Tibial artery (tissue), 4 donors: ENCODE results near the gene PICALM.

Source experiments
- DNase-seq, 2 donors: peaks; one replicate each; pipeline ENCODE4 v3.0.0-alpha.2; 2019
- H3K27ac ChIP-seq, 2 donors: fragments of 200-600 bp; sonication (generic) in 1 of 2; 1 replicate in 1 of 2; 2 replicates in 1 of 2; pipeline ENCODE4 v1.5.1; 2018 to 2019; ENCODE audit warnings: mild to moderate bottlenecking in 1 of 2
- H3K27me3 ChIP-seq, 2 donors: fragments of 200-600 bp; sonication (generic) in 1 of 2; one replicate each; pipeline versions ENCODE4 v1.5.1 to v1.6.0; 2016 to 2019
- H3K36me3 ChIP-seq, 3 donors: fragments of 200-600 bp; sonication (generic) in 2 of 3; one replicate each; pipeline ENCODE4 v1.5.1; 2016 to 2019; ENCODE audit warnings: mild to moderate bottlenecking in 2 of 3
- H3K4me1 ChIP-seq, 4 donors: fragments of 200-600 bp; sonication (generic) in 2 of 4; 1 replicate in 3 of 4; 2 replicates in 1 of 4; pipeline ENCODE4 v1.5.1; 2016 to 2019
- H3K4me3 ChIP-seq, 2 donors: fragments of 200-600 bp; sonication (generic) in 1 of 2; 1 replicate in 1 of 2; 2 replicates in 1 of 2; pipeline ENCODE4 v1.5.1; 2018 to 2019; ENCODE audit warnings: mild to moderate bottlenecking in 2 of 2
- H3K9me3 ChIP-seq, 3 donors: fragments of 200-600 bp; sonication (generic) in 1 of 3; one replicate each; pipeline ENCODE4 v1.5.1; 2016 to 2019
- intact Hi-C: fragments of 100-400 bp; cut with DNase I; formaldehyde crosslinking; loops from one replicate; pipeline ENCODE4 v1.15.0; 2023; ENCODE audit warnings: low total_unique reads
- TF ChIP-seq, protein P1 (sequence below), 2 experiments: fragments of 200-600 bp in 1 of 2; fragments of 450-650 bp in 1 of 2; IDR thresholded peaks; one replicate each; pipeline ENCODE4 v1.5.1; 2017 to 2019; ENCODE audit warnings: antibody characterized with exemption in 2 of 2, mild to moderate bottlenecking in 1 of 2, moderate library complexity in 1 of 2

The PICALM gene

DNA sequence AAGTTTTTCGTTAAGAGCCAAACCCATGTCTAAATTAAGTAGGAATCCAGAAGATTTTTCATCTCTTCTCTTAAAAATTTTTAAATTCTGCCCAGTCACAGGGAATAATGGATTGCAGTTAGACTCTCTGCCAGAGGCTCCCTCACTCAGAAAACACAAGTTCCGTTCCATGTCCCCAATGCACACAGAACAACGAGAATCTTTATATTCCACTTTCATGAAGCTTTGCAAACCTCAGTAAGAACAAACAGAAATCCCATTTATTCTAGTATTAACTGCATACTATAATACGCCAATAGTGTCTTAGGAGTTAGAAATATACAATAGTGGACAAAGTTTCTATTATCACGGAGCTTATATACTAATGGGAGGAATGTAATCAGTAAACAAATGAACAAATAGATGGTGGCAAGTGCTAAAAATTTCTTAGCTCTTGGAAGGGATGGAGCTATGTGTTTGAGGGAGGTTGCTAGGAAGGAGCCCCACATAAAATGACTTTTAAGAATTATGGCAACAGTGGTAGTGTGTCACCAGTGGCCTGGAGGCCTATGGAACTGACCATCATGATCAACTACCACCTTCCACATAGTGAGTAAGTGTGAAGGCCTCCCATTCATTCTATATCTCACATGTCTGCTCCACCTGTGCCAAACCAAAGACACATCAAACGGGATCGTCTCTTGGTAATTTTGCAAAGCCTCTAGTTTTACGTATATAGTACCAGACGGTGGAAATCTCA lies 24.9 kb downstream of the PICALM start:
- no peak overlapping the region for H3K4me3 ChIP-seq
- peak overlapping the region in 1 of 2 donors; percentile 38 for H3K27ac ChIP-seq
- no peaks in the 10 kb centered on the region for H3K36me3 ChIP-seq
- TF ChIP-seq, protein P1, sequence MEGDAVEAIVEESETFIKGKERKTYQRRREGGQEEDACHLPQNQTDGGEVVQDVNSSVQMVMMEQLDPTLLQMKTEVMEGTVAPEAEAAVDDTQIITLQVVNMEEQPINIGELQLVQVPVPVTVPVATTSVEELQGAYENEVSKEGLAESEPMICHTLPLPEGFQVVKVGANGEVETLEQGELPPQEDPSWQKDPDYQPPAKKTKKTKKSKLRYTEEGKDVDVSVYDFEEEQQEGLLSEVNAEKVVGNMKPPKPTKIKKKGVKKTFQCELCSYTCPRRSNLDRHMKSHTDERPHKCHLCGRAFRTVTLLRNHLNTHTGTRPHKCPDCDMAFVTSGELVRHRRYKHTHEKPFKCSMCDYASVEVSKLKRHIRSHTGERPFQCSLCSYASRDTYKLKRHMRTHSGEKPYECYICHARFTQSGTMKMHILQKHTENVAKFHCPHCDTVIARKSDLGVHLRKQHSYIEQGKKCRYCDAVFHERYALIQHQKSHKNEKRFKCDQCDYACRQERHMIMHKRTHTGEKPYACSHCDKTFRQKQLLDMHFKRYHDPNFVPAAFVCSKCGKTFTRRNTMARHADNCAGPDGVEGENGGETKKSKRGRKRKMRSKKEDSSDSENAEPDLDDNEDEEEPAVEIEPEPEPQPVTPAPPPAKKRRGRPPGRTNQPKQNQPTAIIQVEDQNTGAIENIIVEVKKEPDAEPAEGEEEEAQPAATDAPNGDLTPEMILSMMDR (IDR thresholded peaks at IDR 0.05): no peak
- H3K9me3 ChIP-seq: no peaks in the 10 kb centered on the region
- no peak for DNase-seq
- intact Hi-C loops: loop anchor here (5.0 kb wide), 1 partner anchor 148 kb away; no protein-coding TSS in a partner anchor
- H3K27me3 ChIP-seq: no peaks in the 10 kb centered on the region
- peaks cover 0 to 100% (median 53%) of the 10 kb centered on the region in 4 donors for H3K4me1 ChIP-seq

DNA sequence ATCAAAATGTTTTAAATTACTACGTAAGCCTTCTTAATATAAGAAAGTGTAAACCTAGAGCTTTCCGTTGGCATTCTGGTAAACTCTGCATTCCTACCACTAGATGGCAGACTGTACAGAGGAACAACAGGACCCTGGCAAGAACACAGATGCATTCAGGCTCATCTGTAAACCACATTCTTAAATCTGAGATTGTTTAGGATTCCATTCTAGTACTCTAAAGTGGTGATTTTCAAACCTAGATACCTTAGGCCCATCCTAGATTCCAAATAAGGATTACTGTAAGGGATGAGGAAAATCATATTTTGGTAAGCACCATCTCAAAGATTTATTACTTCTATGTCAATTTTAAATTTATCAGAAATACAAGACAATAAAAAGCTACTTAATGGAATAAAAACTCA lies 26.9 kb downstream of the PICALM start:
- TF ChIP-seq, protein P1 (IDR thresholded peaks at IDR 0.05): peak; percentile 81 to 97
- Histone ChIP-seq H3K4me3 (peak overlapping the region; percentile 16 to 19), H3K4me1 (peaks cover 0 to 92% (median 46%) of the 10 kb centered on the region in 4 donors), H3K36me3 (no peaks in the 10 kb centered on the region), H3K27ac (peak overlapping the region; percentile 5 to 38), H3K9me3 (no peaks in the 10 kb centered on the region), H3K27me3 (no peaks in the 10 kb centered on the region)
- intact Hi-C loops: loop anchor here (5.0 kb wide), 1 partner anchor 150 kb away; no protein-coding TSS in a partner anchor
- peak in 1 of 2 donors; percentile 81 for DNase-seq

DNA sequence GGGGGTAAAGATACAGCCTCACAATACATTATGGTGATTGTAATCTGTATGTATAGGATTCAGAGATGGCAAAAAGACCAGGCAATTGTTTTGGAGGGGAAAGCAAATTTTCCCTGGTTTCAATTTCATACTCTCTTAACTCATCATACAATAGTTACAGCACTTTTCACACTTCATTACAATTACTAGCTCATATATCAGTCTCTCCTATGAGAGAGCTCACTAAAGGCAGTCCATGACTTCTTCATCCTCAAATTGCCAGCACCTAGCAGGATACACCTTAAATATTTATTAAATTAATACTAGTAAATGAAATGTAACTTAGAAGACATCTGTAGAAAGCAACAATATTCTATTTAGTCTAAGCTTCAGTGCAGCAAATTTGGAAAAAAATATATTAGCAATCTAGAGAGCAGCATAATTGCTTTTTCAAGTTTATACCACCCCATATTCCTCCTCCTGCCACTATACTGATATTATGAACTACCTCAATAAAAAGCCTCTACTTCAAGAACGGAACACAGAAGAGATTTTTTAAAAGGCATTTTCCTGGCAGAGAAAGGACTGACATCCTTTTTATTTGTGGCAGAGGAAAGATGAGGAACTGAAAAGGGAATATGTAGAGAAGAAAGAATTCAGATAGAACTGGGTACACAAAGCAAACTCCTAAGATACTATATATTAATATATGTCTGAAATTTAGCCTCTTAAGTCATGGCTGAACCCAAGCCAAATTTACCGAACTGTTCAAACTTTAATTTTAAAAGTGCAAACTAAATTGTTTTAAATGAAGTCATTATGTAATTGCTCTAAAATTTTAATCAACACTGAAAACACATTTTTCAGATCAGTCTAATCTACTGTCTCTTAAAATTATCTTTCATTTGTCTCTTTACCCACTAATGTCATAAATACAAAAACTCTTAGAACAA lies 27.7 kb downstream of the PICALM start:
- intact Hi-C loops: loop anchor here (5.0 kb wide), 1 partner anchor 151 kb away; no protein-coding TSS in a partner anchor
- Histone ChIP-seq H3K27me3 (no peaks in the 10 kb centered on the region), H3K36me3 (no peaks in the 10 kb centered on the region), H3K27ac (peak overlapping the region; percentile 5 to 21), H3K4me1 (peaks cover 0 to 92% (median 38%) of the 10 kb centered on the region in 4 donors), H3K9me3 (no peaks in the 10 kb centered on the region), H3K4me3 (peak overlapping the region; percentile 16 to 19)
- no peak for DNase-seq
- TF ChIP-seq, protein P1 (IDR thresholded peaks at IDR 0.05): no peak

DNA sequence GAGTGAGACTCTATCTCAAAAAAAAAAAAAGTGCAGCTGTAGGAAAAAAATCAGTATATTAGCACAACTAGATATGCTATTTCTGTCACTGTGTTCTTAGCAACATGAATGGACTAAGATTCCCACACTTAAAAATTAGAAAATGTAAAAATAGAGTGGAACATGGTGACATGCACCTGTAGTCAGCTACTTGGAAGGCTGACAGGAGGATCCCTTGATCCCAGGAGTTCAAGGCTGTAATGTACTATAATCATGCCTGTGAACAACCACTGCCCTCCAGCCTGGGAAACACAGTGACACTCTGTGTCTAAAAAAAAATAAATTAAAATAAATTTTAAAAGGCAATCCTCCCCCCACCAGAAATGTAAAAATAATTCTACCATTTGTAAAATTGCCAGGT lies 29.8 kb downstream of the PICALM start:
- peak overlapping the region in 1 of 2 donors; percentile 24 for H3K27ac ChIP-seq
- peaks cover 0 to 90% (median 41%) of the 10 kb centered on the region in 4 donors for H3K4me1 ChIP-seq

DNA sequence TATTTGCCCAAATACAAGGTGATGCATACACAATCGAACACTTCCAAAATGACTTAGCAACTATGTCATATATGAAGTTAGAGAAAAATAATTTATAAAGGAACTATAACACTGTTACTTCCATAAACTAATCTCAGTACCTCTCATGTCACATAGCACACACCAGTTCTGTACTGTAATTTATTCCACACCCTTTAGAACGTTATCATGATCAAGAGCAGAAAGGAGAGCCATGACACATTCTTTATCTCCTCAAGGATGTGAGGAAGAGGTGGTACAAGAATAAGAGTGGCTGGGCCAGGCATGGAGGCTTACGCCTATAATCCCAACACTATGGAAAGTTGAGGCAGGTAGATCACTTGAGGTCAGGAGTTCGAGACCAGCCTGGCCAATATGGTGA lies 31.1 kb downstream of the PICALM start:
- intact Hi-C loops: no loop called here
- H3K36me3 ChIP-seq: no peaks in the 10 kb centered on the region
- DNase-seq: no peak
- H3K27me3 ChIP-seq: no peaks in the 10 kb centered on the region
- no peak overlapping the region for H3K4me3 ChIP-seq
- no peaks in the 10 kb centered on the region for H3K9me3 ChIP-seq
- no peak overlapping the region for H3K27ac ChIP-seq
- TF ChIP-seq, protein P1 (IDR thresholded peaks at IDR 0.05): no peak
- H3K4me1 ChIP-seq: peaks cover 0 to 90% (median 39%) of the 10 kb centered on the region in 4 donors

More for the DNA sequence above, 29.8 kb downstream of the PICALM start:
- intact Hi-C loops: no loop called here
- no peak overlapping the region for H3K4me3 ChIP-seq
- TF ChIP-seq, protein P1 (IDR thresholded peaks at IDR 0.05): no peak
- DNase-seq: no peak
- no peaks in the 10 kb centered on the region for H3K36me3 ChIP-seq
- H3K27me3 ChIP-seq: no peaks in the 10 kb centered on the region
- H3K9me3 ChIP-seq: no peaks in the 10 kb centered on the region
